SHP77 (cell line): Measurements from ENCODE around the gene SLX9.
"Not testable (repeated sequence)": the region's sequence is repeated elsewhere in the genome, so short reads cannot be mapped to it uniquely, and the experiment has no call there.

ENCODE experiments used
- DNase-seq, 2 experiments: peaks; one replicate each; lab custom pipeline; 2025; lab: John Stamatoyannopoulos, UW

The SLX9 gene

DNA sequence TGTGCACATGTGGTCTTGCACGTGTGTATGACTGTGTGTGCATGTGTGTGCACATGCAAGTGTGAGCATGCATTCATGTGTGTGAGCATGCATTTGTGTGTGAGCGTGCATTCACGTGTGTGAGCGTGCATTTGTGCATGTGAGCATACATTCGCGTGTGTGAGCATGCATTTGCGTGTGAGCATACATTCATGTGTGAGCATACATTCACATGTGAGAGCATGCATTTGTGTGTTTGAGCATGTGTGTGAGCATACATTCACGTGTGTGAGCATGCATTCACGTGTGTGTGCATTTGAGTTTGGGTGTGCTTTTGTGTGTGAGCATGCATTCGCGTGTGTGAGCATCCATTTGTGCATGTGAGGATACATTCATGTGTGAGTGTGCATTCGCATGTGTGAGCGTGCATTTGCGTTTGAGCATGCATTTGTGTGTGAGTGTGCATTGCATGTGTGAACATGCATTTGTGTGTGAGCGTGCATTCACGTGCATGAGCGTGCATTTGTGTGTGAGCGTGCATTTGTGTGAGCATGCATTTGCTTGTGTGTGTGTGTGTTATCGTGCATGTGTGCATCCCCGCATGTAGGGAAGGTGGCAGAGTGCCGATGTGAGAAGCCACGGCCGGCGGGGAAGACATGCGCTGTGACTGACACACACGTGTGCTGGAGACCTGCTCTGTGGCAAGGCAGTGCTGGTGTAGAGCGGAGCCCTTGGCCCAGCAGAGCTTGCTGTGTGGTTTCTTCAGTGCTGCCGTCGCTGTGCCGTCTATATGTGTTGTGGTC lies 37.4 kb upstream of the SLX9 start:
- DNase-seq: no peak

DNA sequence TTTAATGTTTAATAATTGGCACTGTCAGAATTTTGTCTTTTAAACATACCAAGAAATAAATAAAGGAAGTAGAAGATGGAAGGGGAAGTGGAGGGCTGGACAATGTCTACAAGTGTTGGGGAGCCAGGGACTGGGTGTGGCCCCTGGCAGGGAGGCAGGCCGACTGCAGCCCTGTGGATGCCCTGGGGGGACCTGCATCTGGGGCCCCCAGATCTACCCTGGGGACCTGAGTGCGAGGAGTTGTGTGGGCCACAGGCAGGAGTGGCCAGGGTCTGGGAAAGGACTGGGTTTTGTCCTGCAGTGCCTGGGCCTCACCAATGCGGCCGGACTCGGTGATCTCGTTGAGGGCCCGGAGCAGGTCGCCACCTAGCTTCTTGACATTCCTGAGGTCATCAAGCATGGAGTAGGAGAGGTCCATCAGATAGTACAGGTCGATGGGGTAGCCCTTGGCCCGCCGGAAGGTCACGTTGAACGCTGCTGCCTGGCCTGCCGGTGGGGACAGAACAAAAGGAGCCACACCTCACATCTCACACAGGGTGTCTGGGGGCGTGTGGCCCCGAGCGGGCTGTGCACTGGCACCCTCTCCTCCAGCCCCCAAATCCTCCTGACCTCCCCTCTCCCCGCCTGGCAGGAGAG lies 36.7 kb upstream of the SLX9 start:
- DNase-seq: no peak

DNA sequence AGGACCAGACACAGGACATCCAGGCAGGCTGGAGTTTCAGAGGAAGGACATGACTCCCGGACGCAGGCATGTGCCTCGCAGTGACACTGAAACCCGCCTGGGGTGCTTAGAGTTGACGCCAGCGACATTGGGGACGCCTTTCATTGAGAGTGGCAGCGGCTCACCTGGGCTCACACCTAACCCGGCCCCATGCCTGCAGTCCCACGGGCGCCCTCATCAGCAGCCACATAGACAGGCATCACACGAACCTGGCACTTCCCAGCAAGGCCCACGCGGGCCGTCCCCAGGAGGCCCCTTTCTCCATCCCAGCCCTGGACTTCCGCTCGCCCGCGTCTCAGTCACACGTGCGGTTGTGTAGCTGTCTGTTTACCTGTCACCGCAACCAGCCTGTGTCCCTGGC lies 36.1 kb upstream of the SLX9 start:
- no peak for DNase-seq

DNA sequence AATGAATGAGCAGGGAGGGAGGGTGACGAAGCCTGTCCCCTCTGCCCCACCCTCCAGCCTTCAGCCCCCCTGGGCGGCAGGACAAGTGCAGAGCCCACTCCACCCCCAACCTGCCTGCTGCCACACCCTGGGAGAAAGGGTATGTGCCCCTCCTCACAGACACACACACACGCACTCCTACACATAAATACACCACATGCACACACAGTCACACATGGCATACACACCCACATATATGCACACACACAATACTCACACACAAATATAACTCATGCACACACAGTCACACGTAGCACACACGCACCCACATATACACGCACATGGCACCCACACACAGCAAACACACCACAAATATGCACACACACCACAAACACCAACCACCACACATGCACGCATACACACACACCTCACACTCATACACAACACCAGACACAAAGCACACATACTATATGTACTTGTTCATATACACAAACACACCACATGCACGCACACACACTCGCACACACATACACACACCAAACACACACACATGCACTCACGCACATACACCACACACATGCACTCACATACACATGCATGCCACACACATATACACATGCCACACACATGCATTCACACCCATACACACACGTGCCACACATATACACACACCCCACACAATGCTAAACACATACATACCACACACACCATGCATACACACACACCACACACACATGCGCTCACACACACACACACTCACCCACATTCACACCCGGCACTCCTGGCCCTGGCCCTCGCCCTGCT lies 35.5 kb upstream of the SLX9 start:
- no peak for DNase-seq

DNA sequence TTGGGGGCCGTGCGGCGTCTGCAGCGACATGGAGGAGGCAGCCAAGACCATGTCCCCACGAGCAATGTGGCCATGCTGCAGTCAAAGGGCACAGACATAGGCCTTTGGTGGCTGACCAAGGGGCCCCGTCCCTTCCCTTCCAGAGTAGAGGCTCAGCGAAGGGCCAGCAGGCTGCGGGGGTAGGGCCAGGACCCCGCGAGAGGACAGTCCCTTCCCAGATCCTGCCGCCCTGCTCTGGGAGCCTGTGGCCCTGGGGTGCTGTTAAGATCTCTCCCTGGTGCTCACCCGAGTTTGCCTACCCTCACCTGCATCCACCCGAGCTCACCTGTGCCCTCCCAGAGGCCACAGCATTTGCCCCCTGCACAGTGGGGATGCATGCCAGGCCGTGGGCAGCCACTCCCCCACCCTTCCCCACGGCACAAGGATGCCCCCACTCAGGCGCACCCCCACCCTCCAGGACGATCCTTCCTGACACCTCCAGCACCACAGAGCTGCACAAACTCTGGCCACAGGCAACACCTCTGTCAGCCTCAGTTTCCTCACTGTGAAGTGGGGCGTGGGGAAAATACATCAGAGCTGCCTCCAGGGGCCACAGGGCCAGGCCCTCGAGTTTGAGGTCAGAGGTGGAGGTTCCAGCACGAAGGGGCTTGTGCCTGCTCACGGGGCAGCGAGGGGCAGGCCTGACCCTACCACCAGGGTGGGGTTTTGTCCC lies 34.7 kb upstream of the SLX9 start:
- no peak for DNase-seq

DNA sequence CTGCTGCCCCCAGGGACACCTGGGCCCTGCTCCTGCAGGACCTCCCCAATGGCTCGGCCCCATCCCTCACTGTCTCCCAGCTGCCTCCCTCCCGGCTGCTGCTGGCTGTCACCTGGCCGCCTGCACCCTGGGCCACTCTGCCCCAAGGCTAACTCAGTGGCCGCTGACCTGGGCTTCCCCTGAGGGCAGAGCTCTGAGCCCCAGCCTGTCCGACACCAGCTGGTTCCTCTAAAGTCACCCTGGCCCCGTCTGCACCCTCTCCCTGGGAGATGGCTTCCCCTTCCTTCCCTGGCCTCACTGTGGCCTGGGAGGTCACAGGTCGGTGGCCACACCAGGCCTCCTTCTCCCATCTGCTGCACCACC lies 34.1 kb upstream of the SLX9 start:
- no peak for DNase-seq

DNA sequence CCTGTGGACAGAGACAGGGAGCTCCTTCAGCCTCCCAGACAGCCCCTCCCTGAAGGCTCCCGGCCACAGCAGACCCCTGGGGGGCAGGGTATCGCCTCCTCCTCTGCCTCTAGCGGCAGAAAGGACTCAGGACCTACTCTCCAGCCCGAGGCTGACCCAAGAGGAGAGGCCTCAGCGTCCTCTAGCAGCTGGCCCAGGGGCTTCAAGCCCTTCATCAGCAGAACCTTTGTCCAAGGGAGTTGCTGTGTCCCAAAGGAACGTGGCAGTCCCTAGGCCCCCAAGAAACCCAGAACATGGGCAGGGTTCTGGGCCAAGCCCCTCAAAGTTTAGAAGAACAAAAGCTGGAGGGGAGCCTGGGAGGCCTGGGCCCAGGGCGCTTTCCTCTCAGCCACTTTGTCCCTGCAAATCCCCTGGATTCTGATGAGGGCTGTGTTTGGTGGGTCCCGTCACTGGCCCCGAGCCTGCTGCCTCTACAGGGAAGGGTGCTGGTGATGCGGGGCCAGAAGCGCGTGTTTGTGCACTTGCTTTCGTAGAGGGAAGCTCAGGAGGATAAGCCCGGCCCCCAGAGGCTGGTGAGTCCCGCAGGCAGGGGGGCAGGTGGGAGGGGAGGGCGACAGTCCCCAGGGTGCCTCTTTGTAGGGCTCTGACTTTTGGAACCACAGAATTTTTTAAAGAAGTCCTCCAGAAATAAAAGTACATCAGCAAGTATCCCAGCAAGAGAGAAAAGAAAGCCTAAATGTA lies 32.4 kb upstream of the SLX9 start:
- DNase-seq: no peak

DNA sequence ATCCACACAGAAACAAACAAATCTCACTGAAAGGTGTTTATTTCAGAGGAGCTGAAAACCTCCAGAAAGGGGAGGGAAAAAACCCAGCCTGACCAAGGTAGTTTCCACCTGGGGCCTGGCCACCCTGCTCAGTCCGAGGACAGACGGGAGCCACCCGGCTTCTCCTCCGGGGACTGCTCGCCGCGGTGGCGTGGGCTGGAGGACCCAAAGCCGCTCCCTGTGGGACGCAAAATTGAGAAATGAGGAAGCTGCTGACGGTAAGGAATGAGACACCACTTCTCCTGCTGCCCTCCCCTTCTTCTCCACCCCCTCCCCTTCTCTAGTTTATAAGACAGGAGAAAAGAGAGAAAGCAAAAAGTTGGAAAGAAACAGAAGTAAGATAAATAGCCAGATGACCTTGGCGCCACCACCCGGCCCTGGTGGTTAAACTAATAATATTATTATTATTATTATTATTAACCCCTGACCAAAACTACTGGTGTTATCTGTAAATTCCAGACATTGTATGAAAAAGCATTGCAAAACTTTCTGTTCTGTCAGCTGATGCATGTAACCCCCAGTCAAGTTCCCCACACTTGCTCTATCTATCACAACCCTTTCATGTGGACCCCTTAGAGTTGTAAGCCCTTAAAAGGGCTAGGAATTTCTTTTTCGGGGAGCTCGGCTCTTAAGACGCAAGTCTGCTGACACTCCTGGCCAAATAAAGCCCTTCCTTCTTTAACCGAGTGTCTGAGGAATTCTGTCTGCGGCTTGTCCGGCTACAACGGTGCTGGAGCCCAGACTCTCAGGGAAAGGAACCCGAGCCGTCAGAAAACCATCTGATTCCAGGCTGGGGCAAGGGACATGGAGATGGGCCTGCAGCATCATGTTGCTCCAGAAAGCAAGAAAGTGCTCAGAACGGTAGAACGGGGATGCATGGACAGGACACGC lies 31.6 kb upstream of the SLX9 start:
- DNase-seq: no peak

DNA sequence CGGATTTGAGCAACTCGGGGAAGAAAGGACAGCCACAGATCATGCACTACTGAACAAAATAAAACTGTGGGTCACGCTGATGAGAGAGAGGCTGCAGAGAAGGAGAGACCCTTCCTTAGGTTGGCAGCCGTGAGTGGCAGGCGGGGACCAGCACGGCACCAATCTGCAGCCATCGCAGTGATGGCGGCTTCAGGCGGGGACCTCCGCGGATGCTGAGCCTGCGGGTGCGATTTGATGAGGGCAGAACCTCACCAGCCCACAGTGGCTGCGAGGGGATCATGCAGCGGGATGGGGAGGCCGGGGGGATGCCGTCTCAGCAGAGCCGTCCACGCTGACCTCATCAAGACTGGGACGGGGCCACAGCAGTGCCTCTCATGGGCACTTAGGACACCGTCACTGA lies 30.9 kb upstream of the SLX9 start:
- no peak for DNase-seq

DNA sequence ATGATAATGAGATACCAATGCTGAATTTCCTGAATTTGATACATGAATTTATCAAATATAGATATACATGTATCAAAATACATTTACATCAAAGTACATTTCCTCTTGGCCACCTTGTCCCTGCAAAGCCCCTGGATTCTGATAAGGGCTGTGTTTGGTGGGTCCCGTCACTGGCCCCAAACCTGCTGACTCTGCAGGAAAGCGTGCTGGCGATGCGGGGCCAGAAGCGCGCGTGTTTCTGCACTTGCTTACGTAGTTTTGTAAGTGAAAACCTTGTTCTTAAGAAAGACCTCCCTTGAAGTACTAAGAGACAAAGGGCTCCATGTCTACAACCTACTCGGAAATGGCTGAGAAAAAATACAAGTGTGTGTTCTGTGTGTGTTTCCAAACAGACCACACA lies 30.1 kb upstream of the SLX9 start:
- no peak for DNase-seq

DNA sequence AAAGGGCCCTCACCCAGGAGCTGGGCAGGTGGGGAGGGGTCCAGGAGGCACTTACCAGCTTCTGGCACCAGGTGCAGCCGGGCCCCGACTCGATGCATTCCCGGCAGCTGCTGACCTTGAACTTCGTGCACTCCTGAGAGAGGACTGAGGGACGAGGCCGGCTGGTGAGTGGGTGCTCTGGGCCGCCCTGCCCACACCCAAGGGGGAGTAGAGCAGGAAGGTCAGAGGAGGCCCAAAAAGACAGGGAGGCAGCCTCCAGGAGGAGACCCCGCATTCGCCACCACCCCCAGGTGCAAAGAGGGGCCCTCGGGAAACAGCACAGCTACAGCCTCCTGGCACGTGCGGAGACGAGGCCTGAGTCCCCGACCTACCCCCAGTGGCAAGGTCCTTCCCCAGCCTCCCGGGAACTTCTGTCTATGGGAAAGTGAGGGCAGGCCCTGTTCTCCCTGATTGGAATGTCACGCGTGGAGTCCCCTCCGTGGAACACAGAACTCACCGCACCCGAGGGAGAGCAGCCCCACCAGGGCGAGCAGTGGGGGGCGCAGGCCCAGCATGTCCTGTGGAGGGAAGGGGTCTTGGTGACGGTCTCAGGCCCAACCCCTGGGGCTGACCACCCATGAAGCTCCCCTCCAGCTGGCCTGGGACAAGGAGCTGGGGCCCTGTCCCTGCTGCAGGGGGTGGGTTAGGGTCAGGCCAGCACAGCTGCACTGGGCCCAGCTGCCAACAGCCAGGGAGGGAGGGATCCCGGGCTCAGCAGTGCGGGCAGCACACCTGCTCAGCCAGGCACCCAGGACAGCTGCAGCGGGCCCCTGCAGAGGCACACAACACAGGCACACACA lies 29.4 kb upstream of the SLX9 start:
- peak; percentile 43 to 66 for DNase-seq

DNA sequence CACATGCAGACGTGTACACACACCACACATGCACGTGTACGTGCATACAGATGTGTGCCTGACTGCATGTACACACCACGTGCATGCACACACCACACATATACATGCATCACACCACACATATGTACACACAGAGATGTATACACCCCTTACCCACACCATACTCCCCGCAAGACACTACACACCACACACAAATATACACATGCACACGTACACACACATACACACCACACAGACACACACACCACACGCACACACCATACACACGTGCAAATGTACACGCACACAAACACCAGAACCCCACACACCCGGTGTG lies 28.8 kb upstream of the SLX9 start:
- DNase-seq: no peak

DNA sequence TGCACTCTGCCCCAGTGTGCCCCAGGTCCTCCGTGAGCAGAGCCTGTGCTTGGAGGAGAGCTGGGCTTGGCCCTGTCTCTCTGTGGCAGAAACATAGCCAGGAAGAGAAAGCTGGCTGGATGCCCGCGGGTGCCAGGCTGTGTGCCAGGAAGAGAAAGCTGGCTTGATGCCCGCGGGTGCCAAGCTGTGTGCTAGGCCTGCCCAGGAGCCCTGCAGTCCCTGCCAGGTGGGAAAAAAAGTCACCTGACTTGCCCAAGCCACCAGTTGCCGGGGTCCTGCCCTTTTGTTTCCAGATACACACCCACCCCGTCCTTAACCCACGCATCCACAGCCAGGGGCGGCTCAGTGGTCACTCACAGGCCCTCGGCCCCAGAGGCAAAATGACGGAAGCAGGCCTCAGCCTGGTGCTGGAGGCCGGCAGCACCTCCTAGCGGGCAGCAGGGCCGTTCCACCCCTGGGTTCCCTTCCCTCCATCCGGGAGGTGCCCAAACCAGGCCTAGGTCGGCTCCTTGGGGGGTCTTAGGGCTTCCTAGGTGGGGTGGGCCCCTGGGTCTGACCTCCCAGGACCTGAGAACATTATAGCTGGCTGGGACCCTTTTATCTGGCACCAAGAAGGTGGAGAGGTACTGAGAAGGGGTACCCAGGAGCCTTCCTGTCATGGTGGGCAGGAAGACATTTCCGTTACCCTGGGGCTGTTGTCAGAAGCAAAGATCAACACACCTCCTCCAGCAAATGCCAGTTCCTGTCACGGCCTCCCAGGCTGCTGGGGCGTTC lies 28.3 kb upstream of the SLX9 start:
- DNase-seq: peak; percentile 23 to 66

DNA sequence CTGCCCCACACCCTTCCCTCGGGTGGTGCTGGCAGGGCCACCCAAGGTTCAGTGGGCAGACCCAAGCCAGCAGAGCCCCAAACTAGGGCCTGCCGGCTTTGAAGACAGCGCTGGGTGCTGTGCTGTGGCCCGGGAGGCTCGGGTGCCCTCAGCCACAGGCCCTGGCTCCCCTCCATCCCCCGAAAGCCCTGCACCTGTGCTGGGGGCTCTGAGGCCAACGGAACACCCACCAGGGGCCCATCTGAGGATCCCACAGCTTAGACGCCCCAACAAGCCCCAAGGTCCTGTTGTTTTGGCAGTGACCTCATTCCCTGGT lies 27.7 kb upstream of the SLX9 start:
- no peak for DNase-seq

DNA sequence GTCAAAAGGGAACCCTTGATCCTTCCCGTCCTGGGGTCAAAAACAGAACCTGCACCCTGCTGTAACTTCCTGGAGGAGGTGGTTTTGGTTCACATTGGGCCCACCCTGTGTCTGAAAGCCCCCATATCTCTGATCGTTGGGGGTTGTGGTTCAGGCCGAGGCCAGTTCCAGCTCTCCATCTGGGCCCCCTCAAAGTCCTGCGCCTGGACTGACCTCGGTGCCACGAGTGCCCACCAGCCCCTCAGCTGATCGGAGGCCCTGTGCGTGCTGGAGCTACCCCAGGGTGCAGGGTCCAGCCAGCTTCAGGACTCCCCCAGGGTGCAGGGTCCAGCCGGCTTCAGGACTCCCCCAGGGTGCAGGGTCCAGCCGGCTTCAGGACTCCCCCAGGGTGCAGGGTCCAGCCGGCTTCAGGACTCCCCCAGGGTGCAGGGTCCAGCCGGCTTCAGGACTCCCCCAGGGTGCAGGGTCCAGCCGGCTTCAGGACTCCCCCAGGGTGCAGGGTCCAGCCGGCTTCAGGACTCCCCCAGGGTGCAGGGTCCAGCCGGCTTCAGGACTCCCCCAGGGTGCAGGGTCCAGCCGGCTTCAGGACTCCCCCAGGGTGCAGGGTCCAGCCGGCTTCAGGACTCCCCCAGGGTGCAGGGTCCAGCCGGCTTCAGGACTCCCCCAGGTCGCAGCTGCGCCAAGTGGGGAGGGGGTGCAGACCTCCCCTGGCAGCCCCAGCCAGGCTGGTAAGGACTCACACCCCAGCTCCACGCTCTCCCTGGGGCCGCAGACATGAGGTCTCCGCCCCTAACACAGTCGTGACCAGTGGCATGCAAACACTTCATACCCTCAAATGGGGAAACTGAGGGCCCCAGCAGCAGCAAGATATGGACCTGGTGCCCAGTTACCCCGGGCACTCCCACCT lies 27.1 kb upstream of the SLX9 start:
- not testable (repeated sequence) for DNase-seq

DNA sequence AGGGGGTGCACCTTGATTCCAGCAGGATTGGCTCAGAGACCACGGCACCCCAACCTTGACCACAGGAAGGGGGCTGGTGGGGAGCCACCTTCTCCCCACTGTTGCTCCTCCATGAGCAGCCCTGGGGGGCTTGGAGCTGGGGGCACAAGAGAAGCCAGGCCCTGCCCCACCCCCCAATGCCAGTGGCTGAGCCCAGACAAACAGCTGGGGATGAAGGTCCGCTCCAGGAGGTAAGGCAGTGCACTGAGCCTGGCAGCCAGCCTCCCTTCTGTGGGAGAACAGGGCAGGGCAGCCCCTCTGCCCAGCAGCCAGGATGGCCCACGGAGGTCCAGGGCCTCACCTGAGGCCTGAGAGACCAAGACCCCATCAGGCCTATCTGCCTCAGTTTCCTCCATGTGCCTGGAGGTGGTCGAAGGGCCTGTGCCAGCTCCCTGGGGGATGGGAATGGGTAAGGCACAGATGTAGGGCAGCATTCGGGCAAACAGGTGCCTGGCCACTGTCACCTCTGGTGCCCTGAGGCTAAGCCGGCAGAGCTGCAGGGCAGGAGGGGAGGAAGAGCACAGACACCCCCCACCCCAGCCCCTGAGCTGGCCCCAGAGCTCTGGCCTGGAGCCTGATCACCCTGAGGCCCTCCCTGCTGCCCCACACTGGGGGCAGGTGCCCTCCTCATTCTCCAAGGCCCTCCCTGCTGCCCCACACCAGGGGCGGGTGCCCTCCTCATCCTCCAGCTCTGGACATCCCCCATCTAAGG lies 26.2 kb upstream of the SLX9 start:
- DNase-seq: no peak

DNA sequence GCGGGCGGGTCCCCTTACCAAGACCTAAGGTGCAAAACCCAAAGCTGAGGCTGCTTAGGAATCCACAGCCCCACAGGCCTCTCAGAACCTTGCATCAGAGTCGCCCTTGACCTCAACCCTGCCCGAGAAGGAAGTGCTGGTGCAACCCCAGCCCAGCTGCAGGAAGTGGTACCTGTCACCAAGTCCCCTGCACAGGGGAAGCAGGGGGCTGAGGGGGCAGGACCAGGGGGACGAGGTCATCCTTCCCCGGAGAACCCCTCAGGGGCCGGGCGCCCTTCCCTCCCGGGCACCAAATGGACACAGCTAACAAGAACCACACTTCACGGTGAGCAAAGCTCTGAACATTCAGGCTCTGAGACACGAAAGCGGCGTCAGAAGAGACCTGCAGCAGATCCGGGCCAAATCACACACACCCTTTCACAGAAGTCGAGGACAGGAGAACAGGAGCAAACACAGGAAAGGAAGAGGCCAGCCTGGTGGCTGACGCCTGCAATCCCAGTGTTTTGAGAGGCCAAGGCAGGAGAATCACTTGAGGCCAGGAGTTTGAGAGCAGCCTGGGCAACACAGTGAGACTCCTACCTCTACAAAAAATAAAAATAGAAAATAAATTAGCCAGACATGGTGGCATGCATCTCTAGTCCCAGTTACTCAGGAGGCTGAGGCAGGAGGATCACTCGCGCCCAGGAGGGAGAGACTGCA lies 25.5 kb upstream of the SLX9 start:
- no peak for DNase-seq
